Measurements from ENCODE around the gene CARD14.

CARD14 gene

GRCh38 chr17:80169784-80170500, at the start of gene CARD14:
CARD14 (plus strand) TSS chr17:80170030; CDS start chr17:80181439, 11,409 bp downstream.
- no peak for DNase-seq

GRCh38 chr17:80122026-80122575, 47.7 kb upstream of the CARD14 start:
- DNase-seq: no peak

GRCh38 chr17:80122926-80123505, 46.8 kb upstream of the CARD14 start:
- no peak for DNase-seq

GRCh38 chr17:80123791-80124190, 46.0 kb upstream of the CARD14 start:
- no peak for DNase-seq

- DNase-seq: no peak
Measured at GRCh38 chr17:80124351-80124981, 45.4 kb upstream of the CARD14 start.

- peak; percentile 45 for DNase-seq
Measured at GRCh38 chr17:80125656-80126448, 44.0 kb upstream of the CARD14 start.

GRCh38 chr17:80126449-80126715, 43.4 kb upstream of the CARD14 start:
- no peak for DNase-seq

GRCh38 chr17:80129006-80129565, 40.7 kb upstream of the CARD14 start:
- no peak for DNase-seq

- DNase-seq: no peak
Measured at GRCh38 chr17:80130992-80131391, 38.8 kb upstream of the CARD14 start.

- DNase-seq: no peak
Measured at GRCh38 chr17:80132906-80133625, 36.8 kb upstream of the CARD14 start.

- no peak for DNase-seq
Measured at GRCh38 chr17:80133626-80133970, 36.2 kb upstream of the CARD14 start.

- no peak for DNase-seq
Measured at GRCh38 chr17:80137131-80137530, 32.7 kb upstream of the CARD14 start.

GRCh38 chr17:80138856-80139426, 30.9 kb upstream of the CARD14 start:
- DNase-seq: no peak

- DNase-seq: no peak
Measured at GRCh38 chr17:80141463-80142165, 28.2 kb upstream of the CARD14 start.

GRCh38 chr17:80142929-80143328, 26.9 kb upstream of the CARD14 start:
- no peak for DNase-seq

GRCh38 chr17:80145076-80146075, 24.5 kb upstream of the CARD14 start:
- DNase-seq: no peak

- no peak for DNase-seq
Measured at GRCh38 chr17:80146121-80147034, 23.5 kb upstream of the CARD14 start.

- DNase-seq: peak; percentile 98
Measured at GRCh38 chr17:80147035-80147822, 22.6 kb upstream of the CARD14 start, which contains the start of gene EIF4A3. EIF4A3 (minus strand) TSS chr17:80147128; CDS start chr17:80146961, 167 bp downstream.
